Lower leg skin (tissue), 4 donors: ENCODE data around the gene NAV3. TPM values are rescaled to one million over a fixed set of nuclear protein-coding genes. Genes with fewer than 3 reads are reported as not detected.

Experiments
- DNase-seq, 2 donors: peaks; one replicate each; pipeline ENCODE4 v3.0.0-alpha.2; 2019; ENCODE audit warnings: low spot score in 2 of 2
- H3K4me3 ChIP-seq: fragments of 200-600 bp; sonication (generic); 2 replicates; pipeline ENCODE4 v1.5.1; 2017; ENCODE audit warnings: mild to moderate bottlenecking, low read depth; ENCODE audit not compliant: poor library complexity, severe bottlenecking
- POLR2A ChIP-seq, 2 donors: fragments of 450-650 bp; IDR thresholded peaks; one replicate each; pipeline ENCODE4 v1.6.1; 2016 to 2017; ENCODE audit warnings: antibody characterized with exemption in 2 of 2, mild to moderate bottlenecking in 1 of 2, moderate library complexity in 1 of 2
- WGBS, 2 donors: methylation state at CpG; one replicate each; pipeline ENCODE4 v1.1.5; 2018; 5-methylcytosine and 5-hydroxymethylcytosine counted together
- intact Hi-C: fragments of 100-400 bp; cut with DNase I; formaldehyde crosslinking; loops from one replicate; pipeline ENCODE4 v1.15.0; 2023; ENCODE audit warnings: low total_unique reads
- total RNA-seq, 4 donors: library from RNA; depleted of rRNA; stranded (reverse); fragments of >200 nt; gene quantifications; one replicate each; pipeline ENCODE4 v1.1.0, GENCODE V29; 2016
- TF ChIP-seq, protein P1 (sequence below), 3 donors: fragments of 450-650 bp; IDR thresholded peaks; one replicate each; pipeline ENCODE4 v1.5.1; 2016; ENCODE audit warnings: antibody characterized with exemption in 3 of 3, mild to moderate bottlenecking in 3 of 3, moderate library complexity in 2 of 3

NAV3 gene
- total RNA-seq, 4 donors from 2014 or later = 8.0 to 22.5 (median 12.7) TPM

DNA sequence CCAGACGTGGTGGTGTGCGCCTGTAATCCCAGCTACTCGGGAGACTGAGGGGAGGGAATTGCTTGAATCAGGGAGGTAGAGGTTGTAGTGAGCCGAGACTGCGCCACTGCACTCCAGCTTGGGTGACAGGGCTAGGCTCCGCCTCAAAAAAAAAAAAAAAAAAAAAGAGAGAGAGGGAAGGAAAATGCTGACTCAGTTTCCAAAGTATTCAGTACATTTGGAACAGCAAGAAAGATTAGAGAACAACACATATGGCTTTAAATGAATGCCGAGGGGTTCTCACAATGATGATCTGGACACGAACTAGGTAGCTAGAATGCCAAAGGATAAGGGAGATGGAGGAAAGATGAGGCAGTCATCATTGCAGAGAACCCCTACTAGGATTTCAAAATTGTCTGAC is 97.4 kb downstream of the NAV3 start:
- intact Hi-C loops = no loop called here
- no peak for TF ChIP-seq POLR2A (IDR thresholded peaks at IDR 0.05)
- TF ChIP-seq, protein P1, sequence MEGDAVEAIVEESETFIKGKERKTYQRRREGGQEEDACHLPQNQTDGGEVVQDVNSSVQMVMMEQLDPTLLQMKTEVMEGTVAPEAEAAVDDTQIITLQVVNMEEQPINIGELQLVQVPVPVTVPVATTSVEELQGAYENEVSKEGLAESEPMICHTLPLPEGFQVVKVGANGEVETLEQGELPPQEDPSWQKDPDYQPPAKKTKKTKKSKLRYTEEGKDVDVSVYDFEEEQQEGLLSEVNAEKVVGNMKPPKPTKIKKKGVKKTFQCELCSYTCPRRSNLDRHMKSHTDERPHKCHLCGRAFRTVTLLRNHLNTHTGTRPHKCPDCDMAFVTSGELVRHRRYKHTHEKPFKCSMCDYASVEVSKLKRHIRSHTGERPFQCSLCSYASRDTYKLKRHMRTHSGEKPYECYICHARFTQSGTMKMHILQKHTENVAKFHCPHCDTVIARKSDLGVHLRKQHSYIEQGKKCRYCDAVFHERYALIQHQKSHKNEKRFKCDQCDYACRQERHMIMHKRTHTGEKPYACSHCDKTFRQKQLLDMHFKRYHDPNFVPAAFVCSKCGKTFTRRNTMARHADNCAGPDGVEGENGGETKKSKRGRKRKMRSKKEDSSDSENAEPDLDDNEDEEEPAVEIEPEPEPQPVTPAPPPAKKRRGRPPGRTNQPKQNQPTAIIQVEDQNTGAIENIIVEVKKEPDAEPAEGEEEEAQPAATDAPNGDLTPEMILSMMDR (IDR thresholded peaks at IDR 0.05) = no peak
- no peak for DNase-seq
- no peak overlapping the region for H3K4me3 ChIP-seq
- WGBS, 2 donors = 85 to 90% methylated on average over 8 of the region's 8 CpGs

DNA sequence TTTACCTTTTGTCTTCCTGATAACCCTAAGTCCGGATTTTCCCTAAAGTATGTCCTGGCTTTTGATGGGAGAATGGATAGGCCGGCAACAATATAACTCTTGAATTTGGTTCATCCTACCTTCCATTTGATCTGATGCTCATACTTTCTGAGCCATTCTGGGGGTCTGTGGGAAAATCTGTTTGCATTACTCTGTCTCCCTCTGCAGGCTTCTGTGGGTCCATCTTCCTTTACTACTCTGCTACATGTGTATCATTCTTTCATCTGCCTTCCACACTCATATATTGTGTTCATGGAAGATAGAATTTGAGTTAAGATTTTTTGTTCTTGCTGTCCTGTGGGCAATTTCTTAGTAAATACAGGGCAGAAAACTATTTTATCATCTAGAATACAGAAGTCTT is 101.5 kb downstream of the NAV3 start:
- H3K4me3 ChIP-seq = no peak overlapping the region
- WGBS, 2 donors = 95 to 97% methylated on average over 2 of the region's 2 CpGs
- DNase-seq = no peak
- TF ChIP-seq, protein P1 (IDR thresholded peaks at IDR 0.05) = no peak
- no peak for TF ChIP-seq POLR2A (IDR thresholded peaks at IDR 0.05)
- intact Hi-C loops = no loop called here

DNA sequence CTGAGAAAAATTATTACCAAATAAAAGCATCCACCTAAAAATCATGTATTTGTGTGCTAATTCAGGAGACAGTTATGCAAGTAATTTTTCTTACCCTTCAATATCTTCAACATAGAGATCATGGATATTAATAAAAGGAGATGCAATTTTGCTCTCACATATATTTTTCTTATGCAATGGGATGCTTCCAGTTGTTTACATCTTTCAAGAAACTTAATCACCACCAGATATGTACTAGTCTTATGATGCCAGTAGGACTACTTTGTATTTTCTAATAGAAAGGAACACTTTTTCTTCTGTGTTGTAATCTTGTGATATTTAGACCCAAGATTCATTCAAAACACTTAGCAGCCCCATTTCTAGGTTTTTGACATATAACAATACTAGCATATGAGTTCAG is 107.6 kb downstream of the NAV3 start:
- DNase-seq = no peak
- H3K4me3 ChIP-seq = no peak overlapping the region
- TF ChIP-seq, protein P1 (IDR thresholded peaks at IDR 0.05) = no peak
- TF ChIP-seq POLR2A (IDR thresholded peaks at IDR 0.05) = no peak
- intact Hi-C loops = no loop called here

DNA sequence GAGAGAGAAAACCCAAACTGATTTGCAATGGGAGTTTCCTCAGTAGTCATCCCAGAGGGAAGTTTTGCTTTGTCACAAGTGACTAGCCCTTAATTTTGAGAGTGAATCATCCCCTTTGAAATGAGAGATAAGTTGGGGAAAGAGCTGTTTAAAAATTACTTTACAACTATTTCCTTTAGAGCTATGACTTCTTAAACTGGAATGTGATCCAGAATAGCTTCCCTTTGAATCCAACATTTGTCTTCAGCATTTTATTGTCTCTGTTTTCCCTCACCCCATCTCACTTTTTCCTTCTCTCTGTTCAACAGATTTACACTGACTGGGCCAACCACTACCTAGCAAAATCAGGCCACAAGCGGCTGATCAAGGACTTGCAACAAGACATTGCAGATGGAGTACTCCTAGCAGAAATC is 109.3 kb downstream of the NAV3 start:
- intact Hi-C loops = no loop called here
- no peak for DNase-seq

DNA sequence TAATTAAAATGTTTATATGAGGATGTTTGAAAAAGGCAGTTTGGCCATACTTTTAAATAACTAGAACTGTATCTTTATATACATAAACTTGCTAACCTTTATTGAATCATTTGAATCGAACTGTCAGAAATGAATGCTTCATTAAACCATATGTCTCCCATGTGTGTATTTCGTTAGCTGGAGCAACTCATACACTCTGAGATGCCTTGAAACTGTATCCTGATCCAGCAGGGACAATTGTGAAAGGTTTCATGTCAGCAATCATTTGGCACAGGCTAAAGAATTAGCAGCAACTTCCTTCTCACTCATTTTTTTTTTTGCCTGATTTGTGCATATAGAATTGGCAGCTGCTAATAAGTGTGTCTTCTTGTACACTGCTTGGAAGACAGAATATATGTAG is 109.9 kb downstream of the NAV3 start:
- 25 to 49% methylated on average over 2 of the region's 2 CpGs for WGBS, 2 donors
- intact Hi-C loops = no loop called here
- DNase-seq = no peak
- no peak overlapping the region for H3K4me3 ChIP-seq
- TF ChIP-seq POLR2A (IDR thresholded peaks at IDR 0.05) = no peak
- TF ChIP-seq, protein P1 (IDR thresholded peaks at IDR 0.05) = no peak

More for the DNA sequence above, 109.3 kb downstream of the NAV3 start:
- TF ChIP-seq, protein P1 (IDR thresholded peaks at IDR 0.05) = no peak
- no peak for TF ChIP-seq POLR2A (IDR thresholded peaks at IDR 0.05)
- no peak overlapping the region for H3K4me3 ChIP-seq
- 76 to 77% methylated on average over 1 of the region's 1 CpG for WGBS, 2 donors

DNA sequence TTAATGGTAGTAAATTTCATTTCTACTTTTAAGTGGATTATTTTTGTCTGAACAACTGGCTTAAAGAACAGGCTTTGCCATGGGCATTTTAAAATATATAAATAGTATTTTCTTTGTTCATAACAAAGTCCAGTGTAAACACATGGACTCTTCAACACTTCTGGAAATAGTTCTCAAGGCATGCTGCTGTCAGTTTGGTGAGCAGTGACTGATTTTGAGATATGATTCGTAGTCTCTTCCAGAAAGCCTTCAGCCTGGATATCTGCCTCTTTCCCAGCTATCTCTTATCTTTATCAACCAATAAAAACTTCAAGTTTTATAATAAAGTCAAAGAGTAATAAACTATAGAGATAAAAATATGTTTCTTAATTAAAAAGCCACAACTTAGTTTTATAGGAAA is 110.7 kb downstream of the NAV3 start:
- WGBS, 2 donors = 49 to 51% methylated on average over 1 of the region's 1 CpG
- no peak for DNase-seq
- H3K4me3 ChIP-seq = no peak overlapping the region
- intact Hi-C loops = no loop called here
- TF ChIP-seq POLR2A (IDR thresholded peaks at IDR 0.05) = no peak
